ENCODE data around the gene LIMS4.
"Not testable (repeated sequence)": the region's sequence is repeated elsewhere in the genome, so short reads cannot be mapped to it uniquely, and the experiment has no call there.

Gene LIMS4

DNA sequence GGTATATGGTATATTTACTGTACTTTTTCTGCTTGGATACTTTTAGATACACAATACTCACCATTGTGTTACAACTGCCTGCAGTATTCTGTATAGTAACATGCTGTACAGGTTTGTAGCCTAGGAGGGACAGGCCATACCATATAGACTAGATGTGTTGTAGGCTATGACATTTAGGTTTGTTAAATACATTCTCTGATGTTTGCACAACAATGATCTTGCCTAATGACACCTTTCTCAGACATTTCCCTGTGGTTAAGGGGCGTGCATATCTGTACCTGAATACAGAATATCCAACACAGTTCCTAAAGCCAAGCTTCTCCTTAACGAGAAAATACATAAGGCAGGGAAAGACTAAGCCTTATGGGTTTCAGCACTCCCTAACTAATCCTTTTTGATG, 10.2 kb downstream of the LIMS4 start:
- H3K79me2 ChIP-seq (ENCODE audit: low read length); H3K4me3 ChIP-seq (ENCODE audit: low read length); H4K20me1 ChIP-seq (ENCODE audit: insufficient read depth, low read length); H3K4me1 ChIP-seq (ENCODE audit: low read length); H3K9me2 ChIP-seq (replicated peaks; ENCODE audit: insufficient read depth, low read length); H3K27me3 ChIP-seq (replicated peaks; ENCODE audit: insufficient read depth, low read length); H3K9me3 ChIP-seq (replicated peaks; ENCODE audit: insufficient read depth, low read length); H3K36me3 ChIP-seq (replicated peaks; ENCODE audit: insufficient read depth, low read length); H3K9ac ChIP-seq (ENCODE audit: low read length); DNase-seq; H2AFZ ChIP-seq (ENCODE audit: low read length); H3K27ac ChIP-seq (ENCODE audit: low read length); H3F3A ChIP-seq (ENCODE audit: insufficient read depth, low read length); H3K4me2 ChIP-seq (ENCODE audit: low read depth, low read length): not testable (repeated sequence)

DNA sequence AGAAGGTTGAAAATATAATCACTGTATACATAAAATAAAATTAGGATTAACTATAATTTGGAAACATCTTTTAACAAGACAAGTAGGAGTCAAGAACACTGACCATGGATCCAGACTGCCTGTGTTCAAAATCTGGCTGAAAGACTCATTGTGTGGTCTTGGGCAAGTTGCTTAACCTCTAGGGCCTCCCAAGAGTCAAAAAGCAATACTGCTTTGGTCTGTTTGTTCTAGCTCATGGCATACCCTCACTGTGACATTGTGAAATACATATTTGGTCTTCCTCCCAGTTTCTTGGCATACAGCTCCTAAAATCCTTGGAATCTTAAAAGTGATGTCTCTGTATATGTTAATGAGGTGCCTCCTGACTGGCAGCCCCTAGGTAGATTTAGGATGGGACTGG, 12.3 kb downstream of the LIMS4 start:
- H3K27me3 ChIP-seq (replicated peaks; ENCODE audit: insufficient read depth, low read length); H2AFZ ChIP-seq (ENCODE audit: low read length): not testable (repeated sequence)

GRCh38 chr2:110457214-110457590, 15.4 kb downstream of the LIMS4 start:
- H3K9me3 ChIP-seq (replicated peaks; ENCODE audit: insufficient read depth, low read length); H3K27me3 ChIP-seq (replicated peaks; ENCODE audit: insufficient read depth, low read length); H3K36me3 ChIP-seq (replicated peaks; ENCODE audit: insufficient read depth, low read length); H3K9me2 ChIP-seq (replicated peaks; ENCODE audit: insufficient read depth, low read length); H4K20me1 ChIP-seq (ENCODE audit: insufficient read depth, low read length); H3F3A ChIP-seq (ENCODE audit: insufficient read depth, low read length); DNase-seq; H2AFZ ChIP-seq (ENCODE audit: low read length); H3K9ac ChIP-seq (ENCODE audit: low read length); H3K4me3 ChIP-seq (ENCODE audit: low read length); H3K27ac ChIP-seq (ENCODE audit: low read length); H3K79me2 ChIP-seq (ENCODE audit: low read length); H3K4me1 ChIP-seq (ENCODE audit: low read length); H3K4me2 ChIP-seq (ENCODE audit: low read depth, low read length): not testable (repeated sequence)

More for the DNA sequence above, 12.3 kb downstream of the LIMS4 start:
- not testable (repeated sequence) for H3K9me2 ChIP-seq (replicated peaks; ENCODE audit: insufficient read depth, low read length); H4K20me1 ChIP-seq (ENCODE audit: insufficient read depth, low read length); H3K4me1 ChIP-seq (ENCODE audit: low read length); H3K4me3 ChIP-seq (ENCODE audit: low read length); H3K36me3 ChIP-seq (replicated peaks; ENCODE audit: insufficient read depth, low read length); DNase-seq; H3K9me3 ChIP-seq (replicated peaks; ENCODE audit: insufficient read depth, low read length); H3K79me2 ChIP-seq (ENCODE audit: low read length); H3K27ac ChIP-seq (ENCODE audit: low read length); H3K4me2 ChIP-seq (ENCODE audit: low read depth, low read length); H3F3A ChIP-seq (ENCODE audit: insufficient read depth, low read length); H3K9ac ChIP-seq (ENCODE audit: low read length)

GRCh38 chr2:110456291-110457213, 16.1 kb downstream of the LIMS4 start:
- H3K36me3 ChIP-seq (replicated peaks; ENCODE audit: insufficient read depth, low read length); H3K9me3 ChIP-seq (replicated peaks; ENCODE audit: insufficient read depth, low read length); H3K79me2 ChIP-seq (ENCODE audit: low read length); H3K4me3 ChIP-seq (ENCODE audit: low read length); H3K4me2 ChIP-seq (ENCODE audit: low read depth, low read length); H3K9me2 ChIP-seq (replicated peaks; ENCODE audit: insufficient read depth, low read length); H3K27ac ChIP-seq (ENCODE audit: low read length); H3K27me3 ChIP-seq (replicated peaks; ENCODE audit: insufficient read depth, low read length); H2AFZ ChIP-seq (ENCODE audit: low read length); H3K4me1 ChIP-seq (ENCODE audit: low read length); H4K20me1 ChIP-seq (ENCODE audit: insufficient read depth, low read length); DNase-seq; H3F3A ChIP-seq (ENCODE audit: insufficient read depth, low read length); H3K9ac ChIP-seq (ENCODE audit: low read length): not testable (repeated sequence)

- H3K4me1 ChIP-seq (ENCODE audit: low read length); H2AFZ ChIP-seq (ENCODE audit: low read length); H3K4me2 ChIP-seq (ENCODE audit: low read depth, low read length); H3K9me3 ChIP-seq (replicated peaks; ENCODE audit: insufficient read depth, low read length); H3K79me2 ChIP-seq (ENCODE audit: low read length); H3K36me3 ChIP-seq (replicated peaks; ENCODE audit: insufficient read depth, low read length); H3K9me2 ChIP-seq (replicated peaks; ENCODE audit: insufficient read depth, low read length); H3F3A ChIP-seq (ENCODE audit: insufficient read depth, low read length); H3K4me3 ChIP-seq (ENCODE audit: low read length); DNase-seq; H3K27me3 ChIP-seq (replicated peaks; ENCODE audit: insufficient read depth, low read length); H3K27ac ChIP-seq (ENCODE audit: low read length); H4K20me1 ChIP-seq (ENCODE audit: insufficient read depth, low read length); H3K9ac ChIP-seq (ENCODE audit: low read length): not testable (repeated sequence)
Observed at GRCh38 chr2:110455080-110455670, 17.4 kb downstream of the LIMS4 start.

- H3F3A ChIP-seq (ENCODE audit: insufficient read depth, low read length); H3K4me1 ChIP-seq (ENCODE audit: low read length); H2AFZ ChIP-seq (ENCODE audit: low read length); H3K36me3 ChIP-seq (replicated peaks; ENCODE audit: insufficient read depth, low read length); H3K9me2 ChIP-seq (replicated peaks; ENCODE audit: insufficient read depth, low read length); H3K9ac ChIP-seq (ENCODE audit: low read length); H3K4me3 ChIP-seq (ENCODE audit: low read length); H3K9me3 ChIP-seq (replicated peaks; ENCODE audit: insufficient read depth, low read length); H3K79me2 ChIP-seq (ENCODE audit: low read length); H3K27ac ChIP-seq (ENCODE audit: low read length); H4K20me1 ChIP-seq (ENCODE audit: insufficient read depth, low read length); DNase-seq; H3K4me2 ChIP-seq (ENCODE audit: low read depth, low read length); H3K27me3 ChIP-seq (replicated peaks; ENCODE audit: insufficient read depth, low read length): not testable (repeated sequence)
Observed at GRCh38 chr2:110450951-110451350, 21.7 kb downstream of the LIMS4 start.

GRCh38 chr2:110449127-110449947, 23.3 kb downstream of the LIMS4 start:
- H4K20me1 ChIP-seq (ENCODE audit: insufficient read depth, low read length); H3K79me2 ChIP-seq (ENCODE audit: low read length); H3K4me2 ChIP-seq (ENCODE audit: low read depth, low read length); H3K36me3 ChIP-seq (replicated peaks; ENCODE audit: insufficient read depth, low read length); DNase-seq; H3K27ac ChIP-seq (ENCODE audit: low read length); H2AFZ ChIP-seq (ENCODE audit: low read length); H3K27me3 ChIP-seq (replicated peaks; ENCODE audit: insufficient read depth, low read length); H3K4me3 ChIP-seq (ENCODE audit: low read length); H3K9ac ChIP-seq (ENCODE audit: low read length); H3K4me1 ChIP-seq (ENCODE audit: low read length); H3K9me3 ChIP-seq (replicated peaks; ENCODE audit: insufficient read depth, low read length); H3F3A ChIP-seq (ENCODE audit: insufficient read depth, low read length); H3K9me2 ChIP-seq (replicated peaks; ENCODE audit: insufficient read depth, low read length): not testable (repeated sequence)

All from MM.1S (cell line).